ENCODE measurements around the gene SDF2L1.

Gene SDF2L1

DNA sequence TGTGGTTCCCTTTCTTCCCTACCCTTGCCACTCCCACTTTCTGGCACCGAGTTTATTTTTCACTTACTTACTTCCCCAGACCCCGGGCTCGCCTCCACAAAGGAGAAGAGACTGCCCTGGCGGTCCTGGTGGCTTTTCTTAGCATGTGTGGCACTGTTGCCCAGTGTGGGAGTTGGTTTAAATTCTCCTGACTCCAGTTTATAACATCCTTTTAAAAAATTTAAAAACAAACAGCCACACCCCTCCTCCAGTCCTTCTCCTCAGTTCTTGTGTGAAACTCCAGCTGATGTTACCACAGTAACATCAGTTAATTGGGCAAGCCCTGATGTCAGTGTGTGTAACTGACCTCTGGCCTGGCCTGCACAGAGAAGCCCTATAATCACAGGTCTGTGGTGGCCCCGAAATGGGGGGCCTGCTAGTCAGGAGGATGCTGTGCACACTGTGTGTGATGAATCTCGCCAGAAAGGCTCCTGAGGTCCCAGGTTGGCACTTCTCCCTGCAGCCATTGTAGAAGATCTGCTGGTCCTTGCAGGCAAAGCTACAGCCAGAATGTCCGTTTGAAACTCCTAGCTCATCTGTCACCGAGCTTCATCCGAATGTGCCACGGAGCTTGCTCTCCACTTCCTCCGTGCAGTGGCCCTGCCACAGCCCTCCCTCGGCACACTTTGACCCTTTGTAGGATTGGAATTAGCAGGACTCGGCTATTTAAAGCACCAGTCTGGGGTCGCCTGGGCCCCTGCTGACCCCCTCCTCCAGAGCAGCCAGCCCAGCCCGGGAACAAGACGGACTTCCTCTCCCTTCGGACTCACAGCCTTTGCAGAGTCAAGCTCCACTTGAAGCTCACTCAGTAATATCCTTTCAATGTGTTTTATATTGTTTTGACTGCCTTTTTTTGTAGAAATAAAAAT lies 19.8 kb upstream of the SDF2L1 start:
- no peak for DNase-seq (ENCODE audit: low read depth)

DNA sequence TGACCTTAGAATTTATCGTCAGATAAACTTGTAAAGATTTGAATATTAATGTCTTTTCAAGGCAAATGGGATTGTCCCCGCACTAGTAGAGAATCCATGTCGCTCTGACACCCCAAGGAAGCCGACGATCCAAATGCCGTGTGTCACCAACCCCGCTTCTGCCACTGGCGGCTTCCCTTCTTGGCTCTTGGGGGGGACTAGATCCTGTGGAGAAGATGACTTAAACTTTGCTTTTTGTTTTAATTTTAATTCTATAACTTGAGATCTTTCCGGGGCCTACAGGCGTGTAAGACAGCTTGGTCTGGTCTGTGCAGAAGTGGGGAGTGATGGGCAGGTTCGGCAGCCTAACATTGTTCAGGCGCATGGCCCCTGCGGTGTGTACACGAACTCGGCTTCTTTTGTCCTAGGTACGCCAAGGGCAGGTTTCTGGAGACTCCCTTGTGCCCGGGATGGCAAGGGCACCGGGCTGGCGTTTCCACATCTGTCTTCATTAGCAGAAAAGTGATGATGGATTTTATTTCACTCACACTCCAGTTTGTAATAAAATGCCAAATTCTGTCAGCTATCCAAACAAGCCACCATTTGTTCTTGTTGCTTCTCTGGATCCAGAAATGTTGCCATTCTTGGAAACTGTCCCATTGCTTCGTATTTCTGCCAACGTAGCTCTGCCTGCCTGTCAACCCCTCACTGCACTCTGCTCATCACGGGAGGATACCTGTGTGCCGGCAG lies 19.0 kb upstream of the SDF2L1 start:
- no peak for DNase-seq (ENCODE audit: low read depth)

DNA sequence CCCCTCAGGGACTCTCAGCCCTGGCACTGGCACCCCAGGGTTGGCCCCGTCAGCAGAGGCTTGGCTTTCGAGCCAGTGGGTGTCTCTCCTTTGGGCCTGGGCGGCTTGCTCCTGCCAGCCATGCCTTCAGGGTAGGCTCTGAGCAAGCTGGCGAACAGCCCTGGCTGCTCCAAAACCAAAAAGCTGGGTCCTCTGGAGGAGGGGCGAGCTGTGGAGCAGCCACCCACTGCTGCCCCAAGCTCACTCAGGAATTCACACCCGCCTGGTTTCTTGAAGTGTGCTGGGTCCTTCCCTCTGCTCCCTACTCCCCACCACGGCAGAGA lies 18.5 kb upstream of the SDF2L1 start:
- DNase-seq (ENCODE audit: low read depth): no peak

DNA sequence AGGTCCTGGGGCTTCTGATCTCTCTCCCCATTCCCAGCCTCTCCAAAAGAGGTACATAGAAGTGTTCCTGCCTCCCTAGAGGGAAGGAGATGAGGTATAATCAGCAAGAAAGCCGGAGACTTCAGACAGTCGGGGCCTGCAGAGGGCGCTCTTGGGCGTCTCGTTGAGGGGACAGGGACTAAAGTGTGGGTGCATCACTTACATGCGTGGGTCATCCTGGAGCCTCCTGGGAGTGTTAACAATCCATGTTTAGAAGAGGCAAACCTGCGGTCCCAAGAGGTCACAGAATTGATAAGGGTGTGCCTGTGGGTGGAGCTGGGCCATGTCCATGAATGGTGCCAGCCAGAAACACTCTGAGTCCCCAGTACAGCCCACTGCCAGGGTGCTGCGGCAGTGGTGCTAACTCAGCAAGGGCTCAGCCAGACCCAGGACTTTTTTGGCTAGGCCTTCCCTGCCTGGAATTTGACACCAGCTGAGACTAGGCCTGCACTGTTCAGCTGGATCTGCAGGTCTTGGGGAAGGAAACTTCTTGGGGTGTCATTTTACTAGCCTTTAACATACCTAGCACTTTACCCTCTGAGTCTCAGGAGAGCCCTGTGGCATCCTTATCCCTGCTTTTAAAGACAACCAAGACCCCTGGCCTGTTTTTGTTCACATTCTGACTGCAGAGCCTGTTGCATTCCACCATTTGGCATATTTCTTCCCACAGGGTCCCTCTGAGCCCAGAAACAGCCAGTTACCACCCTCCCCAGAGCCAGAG lies 17.8 kb upstream of the SDF2L1 start:
- DNase-seq (ENCODE audit: low read depth): no peak

DNA sequence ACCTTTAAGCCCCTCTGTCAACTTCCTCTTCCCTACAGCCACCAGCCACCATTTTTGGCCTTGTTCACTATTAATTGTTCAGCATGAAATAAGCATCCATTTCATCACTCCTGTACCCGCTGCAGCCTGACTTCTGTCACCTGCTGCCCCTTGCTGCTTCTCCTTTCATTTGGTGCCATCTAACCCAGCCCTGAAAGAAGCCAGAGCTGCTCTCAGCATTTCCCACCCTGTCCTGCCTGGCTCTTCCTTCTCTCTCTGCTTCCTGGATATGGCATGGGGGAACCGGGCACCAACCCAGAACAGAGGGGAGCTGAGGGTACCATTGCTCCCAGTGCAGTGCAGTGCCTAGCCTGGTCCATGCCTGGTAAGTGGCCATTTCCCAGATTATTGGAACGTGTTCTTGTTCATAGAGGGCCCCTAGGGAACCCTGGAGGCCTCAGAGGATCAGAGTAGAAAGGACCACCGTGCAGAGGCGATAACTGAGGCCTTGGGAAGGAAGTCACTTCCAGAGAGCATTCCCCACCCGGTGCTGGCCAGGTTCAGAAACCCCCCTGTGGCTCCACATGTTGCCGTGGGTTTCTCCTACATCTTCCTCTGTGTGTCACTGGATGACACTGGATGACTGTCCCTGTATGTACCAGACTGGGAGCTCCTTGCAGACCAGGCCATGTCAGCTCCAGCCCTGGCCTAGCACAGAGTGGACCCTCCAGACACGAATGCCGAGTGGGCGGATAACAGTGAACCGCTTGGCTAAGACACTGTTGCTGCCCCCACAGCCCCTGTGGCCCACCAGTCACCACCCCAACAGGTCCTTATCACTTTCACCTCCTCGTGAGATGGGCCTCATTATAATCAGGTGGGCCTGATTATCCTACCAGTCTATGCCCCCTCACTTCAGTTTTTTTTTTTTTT lies 17.0 kb upstream of the SDF2L1 start:
- no peak for DNase-seq (ENCODE audit: low read depth)

DNA sequence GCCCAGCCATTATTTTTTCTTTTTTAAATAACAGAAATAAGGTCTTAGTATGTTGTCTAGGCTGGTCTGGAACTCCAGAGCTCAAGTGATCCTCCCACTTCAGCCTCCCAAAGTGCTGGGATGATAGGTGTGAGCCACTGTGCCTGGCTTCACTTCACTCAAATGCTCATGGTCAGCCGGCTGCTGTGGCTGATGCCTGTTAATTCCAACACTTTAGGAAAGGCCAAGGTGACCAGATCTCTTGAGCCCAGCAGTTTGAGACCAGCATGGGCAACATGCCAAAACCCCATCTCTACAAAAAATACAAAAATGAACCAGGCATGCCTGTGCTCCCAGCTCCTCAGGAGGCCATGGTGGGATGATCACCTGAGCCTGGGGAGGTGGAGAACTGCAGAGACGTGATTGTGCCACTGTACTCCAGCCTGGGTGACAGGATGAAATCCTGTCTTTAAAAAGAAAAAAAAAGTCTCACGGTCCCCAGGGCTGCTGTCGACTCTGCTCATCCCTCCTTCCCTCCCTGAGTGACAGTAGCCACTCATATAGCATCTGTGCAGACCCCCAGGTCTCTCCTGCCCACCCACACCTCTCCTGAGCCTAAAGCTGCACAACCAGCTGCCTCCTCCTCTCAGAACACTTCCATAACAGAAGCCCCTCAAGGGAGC lies 15.9 kb upstream of the SDF2L1 start:
- no peak for DNase-seq (ENCODE audit: low read depth)

DNA sequence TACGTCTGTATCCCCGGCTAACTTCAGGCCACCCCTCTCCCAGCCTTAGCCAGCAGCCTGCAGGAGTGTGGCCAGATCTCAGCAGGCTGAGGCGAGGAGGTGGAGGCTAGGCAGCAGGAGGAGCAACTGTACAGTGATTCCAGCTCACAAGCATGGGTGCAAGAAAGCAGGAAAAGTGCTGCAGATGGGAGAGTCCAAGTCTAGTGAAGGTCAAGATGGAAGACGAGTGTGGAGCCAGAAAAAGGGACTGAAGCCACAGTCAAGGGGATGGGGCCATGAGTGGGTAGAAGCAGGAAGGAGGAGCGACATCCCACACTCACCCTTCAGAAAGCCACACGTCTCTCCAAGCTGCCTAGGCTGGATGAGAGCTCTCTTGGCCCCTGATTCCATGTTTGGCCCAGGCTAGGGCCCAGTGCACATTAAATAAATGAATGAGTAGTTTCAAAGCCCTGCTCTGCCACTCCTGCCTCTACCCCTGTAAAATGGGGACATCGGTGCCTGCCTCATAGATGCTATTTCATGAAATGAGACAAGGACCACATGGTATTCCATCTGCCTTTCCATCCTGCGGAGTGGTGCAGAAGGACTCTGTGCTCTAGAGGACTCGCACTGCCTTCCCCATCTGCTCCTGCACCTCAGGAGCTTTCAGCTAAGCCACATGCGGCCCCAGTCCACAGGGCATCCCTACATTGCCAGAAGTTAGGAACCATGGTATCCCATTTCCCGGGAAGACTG lies 15.2 kb upstream of the SDF2L1 start:
- no peak for DNase-seq (ENCODE audit: low read depth)

DNA sequence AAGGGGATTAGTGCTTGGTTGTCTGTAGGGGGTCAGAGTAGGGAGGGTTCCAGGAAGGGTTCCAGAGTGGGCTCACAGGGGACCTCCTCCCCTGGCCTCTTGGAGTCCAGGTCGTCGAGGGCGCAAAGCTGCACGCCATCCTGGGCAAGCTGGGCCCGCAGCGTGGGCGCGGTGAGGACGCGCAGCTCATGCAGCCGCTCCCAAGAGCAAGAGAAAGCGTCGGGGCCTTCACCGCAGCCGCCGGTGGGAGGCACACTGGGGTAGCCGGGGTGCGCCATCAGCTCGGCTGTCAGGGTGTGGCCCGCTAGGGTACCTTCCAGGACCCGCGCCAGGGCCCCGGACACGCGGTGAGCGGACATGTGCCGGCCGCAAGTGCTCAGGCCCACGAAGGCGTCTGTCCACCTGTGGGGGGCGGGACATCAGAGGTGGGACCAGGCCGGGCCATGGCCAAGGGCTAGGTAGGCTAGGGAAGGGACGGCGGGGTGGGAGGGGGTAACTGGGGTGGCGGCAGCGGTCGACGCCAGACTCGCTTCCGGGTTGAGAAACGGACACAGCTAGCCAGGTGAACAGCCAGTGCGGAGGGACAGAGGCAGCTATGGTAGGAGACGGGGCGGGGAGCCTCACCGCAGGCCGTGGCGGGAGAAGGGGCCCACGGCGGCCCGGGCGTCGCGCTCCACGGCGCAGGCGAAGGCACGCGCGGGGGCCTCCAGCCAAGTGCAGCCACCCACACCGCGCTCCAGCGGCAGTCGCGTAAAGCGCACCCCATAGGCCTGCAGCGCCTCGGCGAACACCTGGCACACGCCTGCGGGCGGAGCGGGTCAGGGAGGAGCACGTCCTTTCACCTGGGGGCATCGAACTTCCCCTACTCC lies 13.5 kb upstream of the SDF2L1 start:
- no peak for DNase-seq (ENCODE audit: low read depth)

DNA sequence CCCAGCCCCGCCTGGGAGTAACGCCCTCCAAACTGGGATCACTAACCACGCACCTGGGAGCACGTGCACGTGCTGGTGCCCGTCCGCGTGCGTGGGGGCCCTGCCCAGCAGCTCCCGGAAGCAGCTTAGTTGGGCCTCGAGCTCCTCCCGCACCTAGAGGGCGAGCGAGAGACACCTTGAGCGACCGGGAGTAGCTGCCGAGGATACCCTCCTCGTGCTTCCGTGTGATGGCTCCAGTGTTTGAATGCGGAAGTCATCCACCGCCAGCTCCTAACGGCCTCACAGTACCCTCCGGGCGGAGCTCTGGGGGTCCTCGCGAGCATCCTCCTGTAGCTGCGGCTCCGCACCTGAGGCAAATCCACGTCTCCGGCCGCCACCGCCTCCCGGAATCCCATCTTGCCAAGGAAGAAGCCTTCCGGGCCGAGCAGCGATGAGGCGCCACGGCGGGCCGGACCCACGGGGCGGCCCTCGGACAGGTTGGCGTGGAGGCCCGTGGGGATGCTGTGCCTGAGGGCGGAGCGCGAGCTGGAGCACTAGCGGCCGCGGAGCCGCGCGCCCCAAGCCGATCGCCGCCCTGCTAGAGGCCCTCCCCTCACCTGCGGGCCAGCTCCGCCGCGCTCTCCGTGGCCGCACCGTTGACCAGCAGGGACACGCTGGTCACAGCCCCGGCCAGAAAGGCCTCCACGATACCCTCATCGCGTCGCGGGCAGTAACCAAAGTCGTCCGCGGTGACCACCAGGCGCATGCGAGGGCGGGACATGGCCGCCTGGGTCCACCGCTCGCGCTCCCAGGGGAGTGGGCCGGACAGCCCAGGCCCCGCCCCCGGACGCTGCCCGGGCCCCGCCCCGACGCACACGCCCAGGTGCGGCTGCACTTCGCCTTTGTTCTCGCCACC lies 12.6 kb upstream of the SDF2L1 start, which contains the start of gene YDJC:
YDJC (minus strand) TSS at position 768 of the 895 bp plus-strand sequence; CDS start at position 760, 8 bp downstream.
- peak; percentile 90 for DNase-seq (ENCODE audit: low read depth)

DNA sequence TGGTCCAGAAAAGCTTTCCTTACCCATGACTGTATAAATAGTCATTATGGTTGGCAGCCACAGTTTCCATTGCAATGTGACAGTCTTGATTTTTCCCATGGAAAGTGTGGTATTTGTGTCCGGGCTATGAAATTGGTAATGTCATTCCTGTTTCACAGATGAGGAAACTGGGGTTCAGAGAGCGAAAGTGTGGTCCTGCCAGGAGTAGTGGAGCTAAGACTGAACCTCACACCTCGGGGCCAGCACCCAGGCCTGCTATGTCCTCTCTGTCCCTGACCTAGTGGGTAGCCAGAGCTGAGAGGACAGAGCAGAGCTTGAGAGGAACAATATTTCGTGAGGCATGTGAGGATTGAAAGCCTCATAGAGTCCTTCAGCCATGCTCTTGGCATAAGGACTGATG lies 11.1 kb upstream of the SDF2L1 start:
- no peak for DNase-seq (ENCODE audit: low read depth)

DNA sequence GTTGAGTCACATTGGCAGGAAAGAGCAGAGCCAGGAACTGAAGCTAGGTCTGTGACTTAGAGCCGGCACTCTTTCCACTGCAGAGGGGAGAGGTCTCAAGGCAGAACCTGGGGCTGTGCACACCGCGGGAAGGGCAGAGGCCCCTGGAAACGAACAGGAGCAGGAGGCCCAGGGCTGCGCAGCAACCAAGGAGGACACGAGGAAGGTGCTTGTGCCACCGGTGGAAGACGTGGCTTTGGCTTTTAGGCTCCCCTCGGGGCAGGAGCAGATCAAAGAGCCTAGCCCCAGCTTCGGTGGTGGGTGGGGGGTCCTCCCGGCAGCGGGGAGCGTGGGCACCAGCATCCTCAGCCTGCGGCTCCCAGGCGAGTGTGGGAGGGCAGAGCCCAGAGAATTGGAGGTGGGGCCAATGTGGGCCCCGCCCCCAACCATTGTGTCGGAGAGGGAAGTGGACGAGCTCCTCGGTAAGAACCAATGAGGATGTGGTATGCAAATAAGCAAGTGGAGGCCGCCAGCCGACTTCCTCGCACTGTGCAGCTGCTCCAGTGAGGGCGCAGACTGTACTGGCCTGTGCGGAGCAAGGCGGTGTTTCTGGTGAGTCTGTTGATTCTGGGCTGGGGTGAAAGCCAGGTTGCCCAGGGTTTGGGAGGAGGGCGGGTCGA lies 9.7 kb upstream of the SDF2L1 start, which contains the start of gene CCDC116:
CCDC116 (plus strand) TSS at position 524 of the 659 bp plus-strand sequence. CDS start 422 bp downstream, outside the sequence.
- peak; percentile 28 for DNase-seq (ENCODE audit: low read depth)

DNA sequence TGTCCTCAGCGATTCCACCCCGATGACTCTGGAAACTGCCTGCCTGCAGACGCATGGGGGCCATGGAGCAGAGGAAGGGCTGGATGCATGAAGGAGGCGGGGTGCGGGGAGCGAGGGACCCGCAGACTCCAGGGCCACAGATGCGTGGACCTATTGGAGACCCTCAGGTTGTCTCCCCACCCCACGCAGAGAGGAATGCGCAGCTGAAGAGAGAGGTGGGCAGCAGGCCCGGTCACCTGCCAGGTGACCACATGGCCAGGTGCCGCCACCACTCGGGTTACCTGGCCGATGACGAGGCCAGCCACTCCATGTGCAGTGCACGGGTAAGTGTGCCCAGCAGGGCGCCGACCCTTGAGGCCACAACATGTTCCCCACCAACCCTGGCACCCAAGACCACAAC lies 9.2 kb upstream of the SDF2L1 start:
- no peak for DNase-seq (ENCODE audit: low read depth)

DNA sequence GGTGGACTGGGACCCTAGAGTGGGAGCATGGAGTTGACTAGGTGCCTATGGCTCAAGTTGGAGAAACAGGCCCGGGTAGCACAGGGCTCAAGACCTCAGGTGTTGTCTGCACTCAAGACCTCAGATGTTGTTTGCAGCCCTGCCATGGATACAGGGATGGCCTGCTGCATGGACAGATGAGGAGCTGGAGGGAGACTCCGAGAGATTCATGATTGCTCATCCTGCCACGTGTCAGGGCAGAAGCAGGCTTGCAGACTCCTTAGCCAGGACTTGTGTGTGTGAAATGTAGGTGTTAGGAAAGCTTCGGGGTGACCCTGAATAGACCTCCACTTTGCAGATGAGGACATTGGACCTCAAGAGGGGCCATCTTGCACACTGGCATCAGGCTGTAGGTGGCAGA lies 8.6 kb upstream of the SDF2L1 start:
- no peak for DNase-seq (ENCODE audit: low read depth)

DNA sequence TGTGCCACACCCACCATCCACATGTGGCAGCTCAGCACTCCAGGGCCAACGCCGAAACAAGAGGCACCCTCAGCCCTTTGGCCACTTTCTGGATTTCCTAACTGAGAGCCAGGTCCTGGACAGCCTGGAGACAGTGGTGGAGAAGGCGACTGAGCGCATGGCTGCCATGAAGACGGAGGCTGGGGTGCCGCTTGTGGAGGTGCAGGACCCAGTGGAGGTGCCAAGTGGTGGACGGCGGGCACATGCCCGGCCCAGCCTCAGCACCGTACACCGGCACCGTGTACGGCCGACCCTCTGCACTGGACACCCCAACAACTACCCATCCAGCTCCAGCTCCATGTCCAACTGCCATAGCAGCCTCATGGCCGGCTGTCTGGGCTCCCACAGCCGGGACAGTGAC lies 8.0 kb upstream of the SDF2L1 start:
- no peak for DNase-seq (ENCODE audit: low read depth)

DNA sequence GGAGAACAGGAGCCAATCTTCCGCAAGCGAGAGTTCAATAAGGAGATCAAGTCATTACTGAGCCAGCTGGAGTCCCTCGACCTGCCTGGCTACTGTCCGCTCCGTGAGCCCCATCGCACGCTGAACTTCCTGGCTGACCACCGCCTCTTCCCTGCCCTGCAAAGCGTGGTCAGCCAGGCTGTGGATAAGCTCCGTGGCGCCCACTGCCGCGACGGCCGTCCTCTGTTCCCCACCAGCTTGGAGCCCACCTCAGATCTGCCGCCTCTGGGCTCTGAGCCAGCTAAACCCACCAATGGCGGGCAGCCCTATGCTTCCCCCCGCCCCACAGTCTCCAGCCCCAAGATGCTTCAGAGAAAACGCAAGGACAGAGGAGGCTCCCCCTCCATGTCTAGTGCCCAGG lies 7.3 kb upstream of the SDF2L1 start:
- no peak for DNase-seq (ENCODE audit: low read depth)

DNA sequence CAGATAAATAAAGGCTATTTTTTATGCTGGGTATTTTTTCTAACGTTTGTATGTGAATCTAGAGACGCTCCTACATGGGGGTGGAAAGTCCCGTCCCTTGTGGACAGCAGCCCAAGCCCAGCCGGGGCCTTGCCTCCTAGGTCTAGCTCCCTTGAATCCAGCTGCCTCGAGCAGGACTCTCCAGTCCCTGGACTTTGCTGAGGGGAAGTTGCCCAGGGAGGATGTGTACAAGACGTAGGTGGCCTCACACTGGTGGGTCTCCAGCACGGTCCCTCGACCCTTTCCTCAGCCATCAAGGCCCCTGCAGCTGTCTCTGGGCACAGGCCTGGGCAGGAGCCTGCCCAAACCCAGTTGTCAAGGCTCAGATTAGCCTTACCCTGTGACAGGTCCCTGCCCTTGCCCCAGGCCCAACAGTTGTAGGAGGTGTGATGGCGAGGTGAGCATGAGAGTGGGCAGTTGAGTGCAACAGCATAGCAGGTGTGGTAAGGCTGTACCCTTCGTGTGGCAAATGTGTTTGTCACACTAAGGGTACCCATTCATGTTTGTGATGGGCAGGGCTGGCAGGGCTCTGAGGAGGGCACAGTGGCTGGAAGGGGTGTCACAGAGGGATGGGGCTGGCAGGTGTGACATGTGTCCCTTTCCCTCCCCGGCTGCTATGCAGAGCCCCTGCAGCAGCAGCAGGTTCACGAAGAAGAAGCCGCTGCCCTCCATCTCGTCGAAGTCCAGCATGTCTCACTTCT lies 6.2 kb upstream of the SDF2L1 start:
- no peak for DNase-seq (ENCODE audit: low read depth)
